OCI-M2 (cell line): ENCODE data around the gene SPSB4.
"Not testable (repeated sequence)": the region's sequence is repeated elsewhere in the genome, so short reads cannot be mapped to it uniquely, and the experiment has no call there.

Source experiments
- DNase-seq: peaks from one replicate; lab custom pipeline; 2025; ENCODE audit not compliant: unreplicated experiment; lab: John Stamatoyannopoulos, UW

SPSB4 gene

DNA sequence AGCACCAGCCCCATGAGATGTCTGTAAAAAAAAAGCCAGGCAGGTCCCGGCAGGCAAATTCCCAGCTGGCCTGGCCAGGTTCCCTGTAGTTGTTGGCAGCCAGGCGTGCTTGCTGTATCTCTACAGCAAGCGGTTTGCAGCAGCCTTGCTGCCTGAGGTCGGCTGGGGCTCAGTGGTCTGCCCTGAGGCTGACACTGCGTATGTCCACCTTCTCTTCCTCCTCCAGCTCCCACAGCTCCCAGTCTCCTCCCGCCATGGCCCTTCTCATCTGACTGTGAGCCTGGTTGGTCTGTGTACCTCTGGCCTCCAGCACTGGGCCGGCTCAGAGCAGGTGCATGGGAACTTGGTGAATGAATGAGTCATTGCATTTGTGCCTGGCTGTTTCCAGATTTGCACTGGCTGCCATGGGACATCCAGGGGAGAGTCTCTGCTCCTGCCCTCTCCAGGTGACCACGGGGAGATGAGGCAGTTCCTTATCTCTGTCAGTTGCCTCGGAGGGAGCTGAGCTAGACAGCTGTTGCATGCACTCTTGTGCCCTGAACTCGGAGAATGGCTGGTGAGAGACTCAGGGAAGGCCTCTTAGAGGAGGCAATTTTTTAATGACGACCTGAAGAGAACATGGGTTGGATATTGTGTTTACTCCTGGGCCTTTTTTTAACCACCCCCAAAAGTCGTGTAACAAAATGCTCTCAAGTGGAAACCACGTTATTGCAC lies 43.0 kb downstream of the SPSB4 start:
- DNase-seq = no peak

DNA sequence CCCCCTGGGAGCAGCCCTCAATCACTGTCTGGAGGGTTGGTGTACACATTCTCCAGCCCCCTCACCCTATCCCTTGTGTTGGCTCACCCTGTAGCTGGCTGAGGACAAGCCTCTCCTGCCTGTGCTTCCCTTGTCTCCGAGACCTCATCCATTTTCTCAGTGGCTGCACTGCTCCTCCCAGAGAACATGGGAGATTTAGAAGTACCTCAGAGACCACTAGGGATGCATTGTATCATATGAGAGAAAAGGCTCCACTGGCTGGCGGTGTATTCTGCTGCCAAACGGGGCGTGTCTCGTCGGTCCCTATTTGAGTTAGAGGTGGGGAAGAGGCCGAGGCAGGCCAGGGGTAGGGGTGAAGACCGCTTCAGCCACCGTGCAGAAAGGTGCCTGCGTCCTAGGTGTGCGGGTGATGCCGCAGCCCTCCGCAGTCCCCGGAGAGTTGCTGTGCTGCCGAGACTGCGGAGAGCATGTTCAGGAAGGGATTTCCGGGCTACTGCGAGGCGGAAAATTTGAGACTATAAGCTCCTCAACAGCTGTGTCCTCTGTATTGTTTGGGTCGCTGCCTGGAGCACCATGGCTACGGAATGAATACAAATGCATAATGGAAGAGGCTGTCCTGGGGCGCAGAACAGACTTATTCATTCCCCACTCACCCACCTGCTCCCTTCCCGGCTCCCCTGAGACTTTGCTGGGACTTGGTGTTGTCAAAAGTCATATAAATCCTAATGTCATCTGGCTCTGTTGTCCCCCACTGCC lies 43.8 kb downstream of the SPSB4 start:
- DNase-seq = no peak

GRCh38 chr3:141095546-141095937 lies 44.4 kb downstream of the SPSB4 start:
- no peak for DNase-seq

DNA sequence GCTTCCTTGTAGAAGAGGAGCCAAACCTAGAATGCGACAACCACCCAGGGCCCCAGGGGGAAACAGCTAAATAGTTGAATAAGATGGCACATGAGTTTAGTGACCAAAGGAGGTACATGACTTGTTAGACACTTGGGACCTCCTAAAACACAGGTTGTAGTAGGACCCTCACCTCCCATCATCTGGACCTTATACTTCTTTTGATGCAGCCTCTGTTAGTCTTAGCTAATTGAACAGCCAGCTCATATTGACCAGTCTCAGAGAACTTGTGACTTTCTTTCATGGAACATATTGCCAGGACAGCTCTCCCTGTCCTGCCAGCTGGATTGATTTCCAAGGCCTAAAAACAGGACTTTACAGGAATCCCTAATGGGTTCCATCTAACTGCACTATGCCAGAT lies 45.0 kb downstream of the SPSB4 start:
- no peak for DNase-seq

- DNase-seq = no peak
Measured at GRCh38 chr3:141096981-141097380, 45.8 kb downstream of the SPSB4 start.

DNA sequence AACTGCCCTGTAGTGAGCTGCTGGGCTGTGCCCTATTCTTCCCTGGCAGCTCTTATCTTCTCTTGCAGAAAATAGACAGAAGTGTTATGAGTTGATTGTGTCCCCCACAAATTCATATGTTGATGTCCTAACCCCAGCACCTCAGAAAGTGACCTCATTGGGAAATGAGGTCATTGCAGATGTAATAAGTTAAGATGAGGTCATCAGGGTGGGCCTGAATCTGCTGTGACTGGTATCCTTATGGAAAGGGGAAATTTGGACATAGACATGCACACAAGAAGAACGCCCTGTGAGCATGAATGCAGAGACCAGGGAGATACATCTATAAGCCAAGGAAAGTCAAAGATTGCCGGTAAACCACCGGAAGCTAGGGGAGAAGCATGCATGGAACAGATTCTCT lies 49.0 kb downstream of the SPSB4 start:
- no peak for DNase-seq

GRCh38 chr3:141100531-141101320 lies 49.6 kb downstream of the SPSB4 start:
- DNase-seq = no peak

DNA sequence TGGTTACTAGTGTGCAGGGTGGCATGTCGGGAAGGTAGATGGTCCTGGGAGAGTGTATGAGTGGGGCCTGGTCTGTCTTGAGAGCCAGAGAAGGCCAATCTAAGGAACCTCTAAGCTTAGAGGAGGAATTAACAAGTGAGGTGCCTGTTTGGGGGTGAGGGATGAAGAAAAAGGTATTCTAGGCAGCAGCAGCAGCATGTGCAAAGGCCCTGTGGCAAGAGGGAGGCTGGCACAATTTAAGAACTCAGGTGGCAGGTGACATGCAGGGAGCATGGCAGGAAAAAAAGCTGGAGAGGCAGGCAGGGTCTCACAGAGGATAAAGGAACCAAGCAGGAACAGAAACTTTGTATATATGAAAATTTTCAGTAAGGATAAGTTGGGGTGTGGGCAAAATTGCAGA lies 51.2 kb downstream of the SPSB4 start:
- DNase-seq = no peak

DNA sequence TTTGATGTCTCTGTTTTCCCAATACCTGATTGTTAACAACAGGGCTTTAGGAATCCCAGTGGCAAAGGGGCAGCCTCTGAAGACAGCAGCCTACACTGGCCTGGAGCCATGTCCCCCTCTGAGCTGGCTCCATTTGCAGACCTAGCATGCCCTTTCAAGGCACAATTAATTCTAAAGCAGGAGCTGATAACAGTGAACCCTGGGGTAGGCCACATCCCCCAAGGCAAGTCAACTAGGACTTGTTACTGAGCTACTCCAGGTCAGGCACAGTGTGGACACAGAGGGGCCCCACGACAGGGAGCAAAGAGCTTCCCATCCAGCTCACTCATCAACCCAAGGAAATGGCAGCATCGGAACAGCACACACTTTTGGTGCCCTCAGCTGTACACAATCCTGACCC lies 51.9 kb downstream of the SPSB4 start:
- no peak for DNase-seq

DNA sequence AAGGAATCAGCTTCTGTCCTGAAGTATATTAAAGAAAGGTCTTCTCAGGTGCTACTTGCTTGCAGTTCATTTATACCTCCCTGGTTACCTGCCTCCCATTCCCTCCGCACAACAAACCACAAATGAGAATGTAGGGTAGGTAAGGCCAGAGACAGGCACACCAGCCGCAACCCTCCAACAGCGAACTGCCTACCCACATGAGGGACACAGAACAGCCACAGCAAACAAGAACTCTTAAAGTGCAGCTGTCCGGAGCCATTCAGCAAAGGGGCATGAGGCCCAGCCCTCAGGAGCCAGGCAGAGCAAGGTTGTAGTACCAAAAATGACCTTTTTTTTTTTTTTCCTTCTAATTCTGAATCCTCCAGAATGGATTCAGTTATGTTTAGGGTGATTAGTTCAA lies 52.4 kb downstream of the SPSB4 start:
- no peak for DNase-seq

DNA sequence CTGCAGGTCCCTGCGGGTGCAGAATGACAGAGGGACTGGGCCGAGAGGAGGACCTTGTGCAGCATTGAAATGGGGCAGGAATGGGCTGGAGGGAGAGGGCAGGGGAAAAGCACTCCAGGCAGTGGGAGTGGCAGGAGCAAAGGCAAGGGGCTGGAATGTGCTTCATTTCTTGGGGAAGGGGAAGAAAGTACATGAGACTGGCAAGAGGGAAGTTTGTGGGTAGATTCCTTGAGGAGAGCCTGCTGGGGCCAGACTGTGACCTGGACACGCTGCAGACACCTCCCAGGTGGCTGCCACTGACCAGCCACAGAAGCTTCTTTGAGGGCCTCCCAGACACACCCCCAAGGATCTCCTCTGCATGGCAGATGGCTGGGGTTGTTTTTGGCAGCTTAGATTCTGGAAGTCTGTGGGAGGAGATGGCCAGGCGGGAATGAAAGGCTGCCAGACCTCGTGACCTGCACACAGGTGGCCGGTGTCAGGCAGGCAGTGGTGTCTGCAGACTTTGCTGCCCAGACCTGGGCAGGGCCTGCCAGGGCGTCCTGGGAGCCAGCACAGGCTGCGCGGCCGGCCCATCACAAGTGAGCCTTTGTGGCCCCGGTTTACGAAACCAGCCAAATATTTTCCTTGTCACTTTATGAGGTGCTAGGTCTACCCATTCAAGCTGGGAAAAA lies 53.1 kb downstream of the SPSB4 start:
- no peak for DNase-seq

- DNase-seq = no peak
Measured at GRCh38 chr3:141105828-141106628, 54.9 kb downstream of the SPSB4 start.

GRCh38 chr3:141106842-141107241 lies 55.7 kb downstream of the SPSB4 start:
- no peak for DNase-seq

GRCh38 chr3:141108039-141108438 lies 56.9 kb downstream of the SPSB4 start:
- DNase-seq = no peak

- no peak for DNase-seq
Measured at GRCh38 chr3:141109751-141110150, 58.6 kb downstream of the SPSB4 start.

DNA sequence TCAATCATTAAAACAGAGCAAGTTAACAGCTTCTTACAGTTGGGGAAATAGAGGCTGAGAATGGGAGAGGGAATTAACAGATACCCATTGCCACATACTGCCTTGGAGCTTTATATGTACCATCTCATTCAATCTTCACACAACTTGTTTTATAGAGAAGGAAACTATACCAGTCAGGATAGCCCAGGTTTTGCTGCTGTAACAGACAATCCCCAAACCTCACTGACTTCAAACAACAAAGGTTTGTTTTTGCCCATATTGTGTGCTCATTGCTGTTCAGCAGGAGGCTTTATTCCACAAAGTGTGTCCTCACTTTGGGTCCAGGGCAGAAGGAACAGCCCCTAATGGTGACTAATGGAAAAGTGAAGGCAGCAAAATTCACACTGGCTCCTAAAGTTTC lies 59.2 kb downstream of the SPSB4 start:
- no peak for DNase-seq

DNA sequence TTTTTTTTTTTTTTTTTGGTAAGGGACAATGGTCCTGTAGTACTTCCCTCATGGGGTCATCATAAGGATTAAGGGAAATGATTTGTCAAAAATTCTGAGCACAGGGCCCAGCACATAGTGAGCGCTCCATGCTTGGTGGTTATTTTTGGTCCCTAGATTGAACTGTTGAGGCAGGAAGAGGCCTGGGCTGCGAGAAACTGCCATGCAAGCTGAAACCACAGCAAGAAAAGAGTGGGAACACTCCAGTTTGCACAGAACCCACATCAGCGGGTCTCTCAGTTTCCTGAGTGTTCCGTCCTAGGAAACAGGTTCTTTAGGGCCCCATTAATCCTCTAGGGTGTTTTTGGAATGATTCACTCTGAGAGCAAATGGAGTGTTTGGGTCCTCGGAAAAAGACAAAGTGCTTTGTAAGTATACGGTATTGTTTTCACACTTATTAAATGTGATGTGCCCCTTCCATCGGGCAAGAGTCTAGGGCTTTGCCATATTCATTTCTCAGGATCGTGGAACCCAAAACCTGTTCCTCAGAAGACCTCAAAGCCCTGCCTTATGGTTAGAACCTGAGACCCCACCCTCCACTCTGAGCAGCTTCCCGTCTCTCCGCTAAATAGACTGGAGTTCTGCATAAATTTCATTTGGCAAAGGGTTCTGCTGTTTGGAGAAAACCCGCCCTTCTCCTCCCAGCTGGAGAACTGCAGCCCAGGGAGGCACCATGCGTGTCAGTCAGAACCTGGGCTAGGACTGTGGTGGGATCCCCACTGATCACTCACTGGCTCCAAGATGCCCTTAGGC lies 60.4 kb downstream of the SPSB4 start:
- no peak for DNase-seq

DNA sequence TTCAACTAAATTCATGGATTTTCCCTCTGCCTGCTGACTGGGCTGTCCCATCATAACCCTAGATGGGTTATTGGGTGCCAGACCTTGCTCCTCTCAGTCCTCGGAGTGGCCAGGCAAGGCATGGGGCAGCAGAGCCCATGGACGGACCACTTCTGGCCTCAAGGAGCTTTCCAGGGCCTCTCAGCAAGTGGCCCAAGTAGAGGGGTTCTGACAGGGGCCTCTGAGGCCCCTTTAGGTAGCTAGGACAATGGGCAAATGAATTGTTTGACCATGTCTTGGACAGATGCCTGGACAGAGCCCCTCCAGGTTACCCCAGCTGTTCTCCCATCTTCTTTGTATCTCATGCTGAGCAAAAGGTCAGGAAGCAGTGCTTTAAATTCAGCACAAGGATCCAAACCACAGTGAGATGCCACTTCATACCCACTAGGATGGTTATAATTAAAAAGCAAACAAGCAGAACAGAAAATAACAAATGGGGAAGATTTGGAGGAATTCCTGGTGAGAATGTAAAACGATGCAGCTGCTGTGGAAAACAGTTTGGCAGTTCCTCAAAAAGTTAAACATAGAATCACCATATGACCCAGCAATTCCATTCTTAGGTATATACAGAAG lies 61.6 kb downstream of the SPSB4 start:
- no peak for DNase-seq

DNA sequence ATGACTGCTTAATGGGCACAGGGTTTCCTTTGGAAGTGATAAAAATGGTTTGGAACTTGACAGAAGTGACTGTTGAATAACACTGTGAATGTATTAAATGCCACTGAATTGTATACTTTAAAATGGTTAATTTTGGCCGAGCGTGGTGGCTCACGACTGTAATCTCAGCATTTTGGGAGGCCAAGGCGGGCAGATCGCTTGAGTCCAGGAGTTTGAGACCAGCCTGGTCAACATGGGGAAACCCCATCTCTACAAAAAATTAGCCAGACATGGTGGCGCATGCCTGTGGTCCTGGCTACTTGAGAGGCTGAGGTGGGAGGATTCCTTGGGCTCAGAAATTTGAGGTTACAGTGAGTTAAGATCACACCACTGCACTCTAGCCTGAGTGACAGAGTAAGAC lies 62.5 kb downstream of the SPSB4 start:
- DNase-seq = not testable (repeated sequence)
